Lower lobe of right lung (tissue), 2 donors: ENCODE results near the gene HNRNPR. TPM values are rescaled to one million over a fixed set of nuclear protein-coding genes. Genes with fewer than 3 reads are reported as not detected.
"Not testable (repeated sequence)": the region's sequence is repeated elsewhere in the genome, so short reads cannot be mapped to it uniquely, and the experiment has no call there.

Experiments
- ATAC-seq, 2 donors: fragments of 200-7000 bp; cut with Tn5 transposase; one replicate each; pipeline ENCODE4 v1.9.1; 2020 to 2022; ENCODE audit warnings: mild to moderate bottlenecking in 2 of 2, moderate library complexity in 2 of 2
- DNase-seq: peaks from one replicate; pipeline ENCODE4 v3.0.0-alpha.2; 2020
- H3K27ac ChIP-seq: fragments of 200-600 bp; one replicate; pipeline ENCODE4 v1.8.0; 2022
- H3K27me3 ChIP-seq: fragments of 200-600 bp; one replicate; pipeline ENCODE4 v1.8.0; 2022; ENCODE audit warnings: low read depth
- H3K36me3 ChIP-seq: fragments of 200-600 bp; one replicate; pipeline ENCODE4 v1.8.0; 2022; ENCODE audit warnings: mild to moderate bottlenecking
- H3K4me1 ChIP-seq: fragments of 200-600 bp; one replicate; pipeline ENCODE4 v1.8.0; 2022
- H3K4me3 ChIP-seq: fragments of 200-600 bp; one replicate; pipeline ENCODE4 v1.8.0; 2022; ENCODE audit warnings: mild to moderate bottlenecking
- H3K9me3 ChIP-seq: fragments of 200-600 bp; one replicate; pipeline ENCODE4 v1.8.0; 2022
- intact Hi-C: fragments of 100-400 bp; cut with DNase I; formaldehyde crosslinking; loops from one replicate; pipeline ENCODE4 v1.11.0; 2022
- total RNA-seq: library from RNA; stranded (reverse); fragmentation: NEBNext Ultra II Directional; extraction: Animal tissue kit (Norgen Biotek cat#: 25700); gene quantifications from one replicate; pipeline ENCODE4 v1.2.1, GENCODE V29; 2021
- TF ChIP-seq, protein P1 (sequence below): fragments of 200-600 bp; IDR thresholded peaks from one replicate; pipeline ENCODE4 v1.8.0; 2022; ENCODE audit warnings: antibody characterized with exemption, mild to moderate bottlenecking
- donor health status: DM: no; HTN: yes; CAD: no; lungs with severe emphysema.

Gene HNRNPR
- total RNA-seq, 1 donor from 2014 or later: 84.9 TPM

DNA sequence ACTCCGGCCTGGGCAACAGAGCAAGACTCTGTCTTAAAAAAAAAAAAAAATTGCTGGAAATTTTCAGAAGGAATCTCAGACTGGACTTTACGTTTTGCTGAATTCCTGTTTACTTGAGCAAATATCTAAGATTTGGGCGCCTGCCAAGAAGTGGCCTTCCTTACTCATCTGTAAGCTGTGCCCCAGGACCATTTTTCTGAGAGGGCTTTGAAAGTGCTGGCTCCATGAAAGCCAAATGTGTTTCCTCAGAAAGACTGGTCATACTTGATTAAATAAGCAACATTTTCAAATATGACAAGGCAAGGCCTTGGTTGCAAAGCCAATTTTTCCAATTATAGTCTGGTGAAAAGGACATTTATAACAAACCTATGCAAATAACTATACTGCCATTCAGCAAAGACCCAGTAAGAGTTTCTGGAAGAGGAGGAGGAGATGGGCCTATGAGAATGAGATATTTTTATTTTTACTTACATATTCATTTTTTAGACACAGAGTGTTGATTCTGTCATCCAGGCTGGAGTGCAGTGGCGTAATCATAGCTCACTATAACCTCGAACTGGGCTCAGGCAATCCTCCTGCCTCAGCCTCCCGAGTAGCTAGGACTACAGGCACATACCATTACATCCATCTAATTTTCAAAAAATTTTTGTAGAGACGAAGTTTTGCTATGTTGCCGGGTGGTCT, 70.5 kb downstream of the HNRNPR start:
- Histone ChIP-seq H3K4me1 (peaks cover 3% of the 10 kb centered on the region), H3K36me3 (no peaks in the 10 kb centered on the region), H3K9me3 (no peaks in the 10 kb centered on the region), H3K27ac (no peak overlapping the region), H3K27me3 (no peaks in the 10 kb centered on the region), H3K4me3 (no peak overlapping the region)
- DNase-seq: no peak
- ATAC-seq: no peak
- TF ChIP-seq, protein P1, sequence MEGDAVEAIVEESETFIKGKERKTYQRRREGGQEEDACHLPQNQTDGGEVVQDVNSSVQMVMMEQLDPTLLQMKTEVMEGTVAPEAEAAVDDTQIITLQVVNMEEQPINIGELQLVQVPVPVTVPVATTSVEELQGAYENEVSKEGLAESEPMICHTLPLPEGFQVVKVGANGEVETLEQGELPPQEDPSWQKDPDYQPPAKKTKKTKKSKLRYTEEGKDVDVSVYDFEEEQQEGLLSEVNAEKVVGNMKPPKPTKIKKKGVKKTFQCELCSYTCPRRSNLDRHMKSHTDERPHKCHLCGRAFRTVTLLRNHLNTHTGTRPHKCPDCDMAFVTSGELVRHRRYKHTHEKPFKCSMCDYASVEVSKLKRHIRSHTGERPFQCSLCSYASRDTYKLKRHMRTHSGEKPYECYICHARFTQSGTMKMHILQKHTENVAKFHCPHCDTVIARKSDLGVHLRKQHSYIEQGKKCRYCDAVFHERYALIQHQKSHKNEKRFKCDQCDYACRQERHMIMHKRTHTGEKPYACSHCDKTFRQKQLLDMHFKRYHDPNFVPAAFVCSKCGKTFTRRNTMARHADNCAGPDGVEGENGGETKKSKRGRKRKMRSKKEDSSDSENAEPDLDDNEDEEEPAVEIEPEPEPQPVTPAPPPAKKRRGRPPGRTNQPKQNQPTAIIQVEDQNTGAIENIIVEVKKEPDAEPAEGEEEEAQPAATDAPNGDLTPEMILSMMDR: no peak
- intact Hi-C loops: no loop called here

DNA sequence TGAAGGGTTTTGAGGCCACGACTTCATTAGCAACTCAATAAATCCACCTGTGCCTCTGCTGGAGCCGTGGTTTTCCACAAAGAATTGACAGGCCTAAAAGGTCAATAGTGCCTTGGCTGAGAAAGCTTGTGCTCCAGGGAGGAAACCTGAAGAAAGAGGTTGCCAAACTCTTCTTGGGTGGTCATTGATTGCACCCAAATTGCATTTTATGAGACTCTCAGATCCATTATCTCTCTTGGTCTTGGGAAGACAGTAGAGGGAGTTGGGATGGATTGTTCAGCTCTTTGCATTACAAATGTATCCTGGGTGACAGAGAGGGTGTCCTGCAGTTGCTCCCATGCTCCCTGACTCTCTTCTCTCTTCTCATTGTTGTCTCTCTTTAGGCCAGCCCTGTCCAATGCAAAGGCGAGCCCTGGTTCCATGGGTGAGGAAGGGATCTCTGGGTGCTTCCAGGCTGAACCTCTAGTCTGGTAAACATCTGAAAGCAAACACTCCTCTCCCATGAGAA, 80.7 kb downstream of the HNRNPR start:
- no peaks in the 10 kb centered on the region for H3K9me3 ChIP-seq
- intact Hi-C loops: no loop called here
- TF ChIP-seq, protein P1: no peak
- H3K4me1 ChIP-seq: no peaks in the 10 kb centered on the region
- ATAC-seq (no peak), DNase-seq (no peak)
- H3K4me3 ChIP-seq: no peak overlapping the region
- H3K27ac ChIP-seq: no peak overlapping the region
- H3K27me3 ChIP-seq: no peaks in the 10 kb centered on the region
- H3K36me3 ChIP-seq: no peaks in the 10 kb centered on the region

DNA sequence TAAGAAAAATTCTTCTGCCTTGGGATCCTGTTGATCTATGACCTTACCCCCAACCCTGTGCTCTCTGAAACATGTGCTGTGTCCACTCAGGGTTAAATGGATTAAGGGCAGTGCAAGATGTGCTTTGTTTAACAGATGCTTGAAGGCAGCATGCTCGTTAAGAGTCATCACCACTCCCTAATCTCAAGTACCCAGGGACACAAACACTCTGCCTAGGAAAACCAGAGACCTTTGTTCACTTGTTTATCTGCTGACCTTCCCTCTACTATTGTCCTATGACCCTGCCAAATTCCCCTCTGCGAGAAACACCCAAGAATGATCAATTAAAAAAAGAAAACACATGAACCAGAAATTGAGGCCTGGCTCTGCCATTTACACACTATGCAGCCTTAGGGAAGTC, 86.0 kb downstream of the HNRNPR start:
- H3K27ac ChIP-seq, H3K9me3 ChIP-seq, H3K27me3 ChIP-seq, intact Hi-C loops, ATAC-seq, H3K4me1 ChIP-seq, H3K4me3 ChIP-seq, H3K36me3 ChIP-seq, DNase-seq: not testable (repeated sequence)

- DNase-seq, H3K36me3 ChIP-seq, ATAC-seq, intact Hi-C loops, H3K4me3 ChIP-seq, H3K9me3 ChIP-seq, H3K27ac ChIP-seq, H3K4me1 ChIP-seq, H3K27me3 ChIP-seq: not testable (repeated sequence)
Measured at GRCh38 chr1:23257371-23257770, 86.7 kb downstream of the HNRNPR start.

Other genes starting within 250 kb of the HNRNPR start
- gene LUZP1, start 175.4 kb downstream of the HNRNPR start, total RNA-seq: 32.5 TPM
- gene HTR1D, start 126.8 kb downstream of the HNRNPR start, total RNA-seq: 1.1 TPM
- gene ZNF436, start 25.6 kb upstream of the HNRNPR start, total RNA-seq: 11.6 TPM
- 41.9 TPM for gene TCEA3, start 80.5 kb upstream of the HNRNPR start, total RNA-seq
- gene ASAP3, start 139.9 kb upstream of the HNRNPR start, total RNA-seq: 34.5 TPM
- gene E2F2, start 186.9 kb upstream of the HNRNPR start, total RNA-seq: 1.1 TPM
- 137 TPM for gene ID3, start 215.2 kb upstream of the HNRNPR start, total RNA-seq